H1 (cell line): ENCODE data around the gene DCTPP1. TPM values are rescaled to one million over a fixed set of nuclear protein-coding genes. Genes with fewer than 3 reads are reported as not detected.

Source experiments
- CTCF ChIA-PET: fragments of 300-600 bp; sonication (Branson Sonifier 250); formaldehyde crosslinking; loops from one replicate; lab custom pipeline; 2021; ENCODE audit not compliant: partially characterized antibody; lab: Charles Lee
- POLR2A ChIA-PET: fragments of 300-600 bp; sonication (Branson Sonifier 250); formaldehyde crosslinking; loops from one replicate; lab custom pipeline; 2021; ENCODE audit warnings: inconsistent platforms; ENCODE audit not compliant: partially characterized antibody; lab: Charles Lee
- DNase-seq, 2 experiments: peaks; one replicate each; pipeline versions ENCODE4 v3.0.0 to v3.0.0-alpha.2; 2010 to 2022; ENCODE audit warnings: low spot score in 2 of 2, low read depth in 1 of 2, mixed read lengths in 1 of 2
- FAIRE-seq: peaks from 2 replicates; lab custom pipeline; 2011; peaks lifted over from hg19 to GRCh38; lab: Jason Lieb, UNC
- H2AFZ ChIP-seq: 2 replicates; pipeline ENCODE4 v1.8.1; 2012; ENCODE audit warnings: low read length, inconsistent platforms
- H2AK5ac ChIP-seq: 2 replicates; pipeline ENCODE4 v1.6.1; 2013; ENCODE audit warnings: low read depth, low read length
- H2BK120ac ChIP-seq: replicated peaks from 2 replicates; pipeline ENCODE3; 2013; ENCODE audit warnings: low read depth, low read length, inconsistent platforms
- H2BK12ac ChIP-seq: 2 replicates; pipeline ENCODE4 v1.6.1; 2013; ENCODE audit warnings: low read depth, low read length
- H2BK15ac ChIP-seq: 2 replicates; pipeline ENCODE4 v1.6.1; 2013; ENCODE audit warnings: low read length
- H2BK20ac ChIP-seq: 2 replicates; pipeline ENCODE4 v1.6.1; 2013; ENCODE audit warnings: low read length
- H2BK5ac ChIP-seq: 2 replicates; pipeline ENCODE4 v1.6.1; 2013; ENCODE audit warnings: low read depth, low read length
- H3K14ac ChIP-seq: 2 replicates; pipeline ENCODE4 v1.6.1; 2013; ENCODE audit warnings: inconsistent platforms; ENCODE audit not compliant: insufficient read length
- H3K18ac ChIP-seq: 2 replicates; pipeline ENCODE4 v1.6.1; 2013; ENCODE audit warnings: low read length; ENCODE audit errors: extremely low read depth
- H3K23ac ChIP-seq: 2 replicates; pipeline ENCODE4 v1.6.1; 2013; ENCODE audit warnings: inconsistent platforms; ENCODE audit not compliant: insufficient read length
- H3K23me2 ChIP-seq: 2 replicates; pipeline ENCODE4 v1.6.1; 2013; ENCODE audit warnings: low read depth, low read length
- H3K27ac ChIP-seq: 2 replicates; pipeline ENCODE4 v1.6.1; 2011; ENCODE audit warnings: low read depth, low read length, inconsistent platforms
- H3K27me3 ChIP-seq, 4 experiments: replicated peaks in 1 of 4; 1 replicate in 1 of 4; 2 replicates in 3 of 4; pipeline versions ENCODE4 v1.6.1 to v1.8.1; 2011 to 2013; ENCODE audit warnings: low read length in 3 of 4, mild to moderate bottlenecking in 3 of 4, inconsistent platforms in 2 of 4, mixed read lengths in 2 of 4, moderate library complexity in 1 of 4; ENCODE audit not compliant: control insufficient read depth in 3 of 4, insufficient read depth in 3 of 4; ENCODE audit errors: extremely low read depth in 1 of 4
- H3K36me3 ChIP-seq, 4 experiments: 2 replicates each; pipeline versions ENCODE4 v1.6.1 to v1.8.1; 2011 to 2013; ENCODE audit warnings: mild to moderate bottlenecking in 4 of 4, low read length in 3 of 4, moderate library complexity in 2 of 4, control low read depth in 1 of 4, inconsistent platforms in 1 of 4; ENCODE audit not compliant: insufficient read depth in 4 of 4, control insufficient read depth in 2 of 4
- H3K4ac ChIP-seq: replicated peaks from 2 replicates; pipeline ENCODE3; 2013; ENCODE audit warnings: low read length, low read depth, mixed read lengths, inconsistent platforms; ENCODE audit not compliant: insufficient read length
- H3K4me1 ChIP-seq, 4 experiments: replicated peaks in 1 of 4; 1 replicate in 1 of 4; 2 replicates in 3 of 4; pipeline versions ENCODE4 v1.6.1 to v1.8.1; 2011 to 2013; ENCODE audit warnings: low read length in 3 of 4, inconsistent platforms in 2 of 4, mixed read lengths in 1 of 4; ENCODE audit not compliant: insufficient read depth in 4 of 4, control insufficient read depth in 3 of 4
- H3K4me2 ChIP-seq, 2 experiments: 2 replicates each; pipeline versions ENCODE4 v1.6.1 to v1.8.1; 2011 to 2013; ENCODE audit warnings: low read depth in 2 of 2, low read length in 2 of 2, control low read depth in 1 of 2, inconsistent platforms in 1 of 2, mild to moderate bottlenecking in 1 of 2; ENCODE audit not compliant: insufficient read depth in 1 of 2
- H3K4me3 ChIP-seq, 4 experiments: fragments of 200-600, 300-600 bp in 1 of 4; sonication (generic), shearing (Covaris generic), sonication (Bioruptor Twin) in 1 of 4; 2 replicates each; pipeline versions ENCODE4 v1.5.1 to v1.8.1; 2011 to 2016; ENCODE audit warnings: low read length in 4 of 4, low read depth in 3 of 4, control low read depth in 2 of 4, inconsistent platforms in 2 of 4, mild to moderate bottlenecking in 2 of 4, mixed read lengths in 1 of 4, moderate library complexity in 1 of 4; ENCODE audit not compliant: insufficient read depth in 2 of 4; ENCODE audit errors: extremely low read depth in 1 of 4
- H3K56ac ChIP-seq: replicated peaks from 2 replicates; pipeline ENCODE3; 2013; ENCODE audit warnings: low read depth, mild to moderate bottlenecking, mixed read lengths, low read length, inconsistent platforms; ENCODE audit not compliant: insufficient read length
- H3K79me1 ChIP-seq: 2 replicates; pipeline ENCODE4 v1.6.1; 2013; ENCODE audit warnings: low read depth, low read length, control low read depth
- H3K79me2 ChIP-seq, 2 experiments: 2 replicates each; pipeline versions ENCODE4 v1.6.1 to v1.8.1; 2012 to 2013; ENCODE audit warnings: low read length in 2 of 2, mild to moderate bottlenecking in 2 of 2, inconsistent platforms in 1 of 2; ENCODE audit not compliant: insufficient read depth in 2 of 2, control insufficient read depth in 1 of 2
- H3K9ac ChIP-seq, 4 experiments: replicated peaks in 1 of 4; 1 replicate in 1 of 4; 2 replicates in 3 of 4; pipeline versions ENCODE4 v1.6.1 to v1.8.1; 2011 to 2013; ENCODE audit warnings: low read depth in 3 of 4, low read length in 3 of 4, control low read depth in 2 of 4, mild to moderate bottlenecking in 2 of 4, moderate library complexity in 2 of 4, inconsistent platforms in 1 of 4; ENCODE audit errors: extremely low read depth in 1 of 4
- H3K9me3 ChIP-seq, 2 experiments: 2 replicates each; pipeline versions ENCODE4 v1.6.1 to v1.8.1; 2012 to 2013; ENCODE audit warnings: mild to moderate bottlenecking in 2 of 2, moderate library complexity in 2 of 2, control low read depth in 1 of 2, inconsistent platforms in 1 of 2, low read depth in 1 of 2, low read length in 1 of 2, mixed read lengths in 1 of 2; ENCODE audit not compliant: insufficient read depth in 2 of 2
- H4K20me1 ChIP-seq, 2 experiments: replicated peaks in 1 of 2; 2 replicates each; pipeline versions ENCODE3 to v1.8.1; 2011 to 2013; ENCODE audit warnings: inconsistent platforms in 2 of 2, low read length in 2 of 2, mild to moderate bottlenecking in 1 of 2; ENCODE audit not compliant: insufficient read depth in 2 of 2, control insufficient read depth in 1 of 2
- H4K5ac ChIP-seq: 2 replicates; pipeline ENCODE4 v1.6.1; 2013; ENCODE audit warnings: low read length, low read depth, mixed read lengths, inconsistent platforms; ENCODE audit not compliant: insufficient read length
- H4K8ac ChIP-seq: 2 replicates; pipeline ENCODE4 v1.8.0; 2013; ENCODE audit warnings: mild to moderate bottlenecking, moderate library complexity, low read length, inconsistent platforms; ENCODE audit not compliant: insufficient read depth; ENCODE audit errors: extremely low read depth
- H4K91ac ChIP-seq: replicated peaks from 2 replicates; pipeline ENCODE3; 2013; ENCODE audit warnings: low read length, mixed read lengths, inconsistent platforms; ENCODE audit not compliant: insufficient read length
- CBX5 ChIP-seq: fragments of 300-800, 300-1000 bp; sonication (generic); IDR thresholded peaks from 2 replicates; pipeline ENCODE4 v1.7.1; 2016; ENCODE audit warnings: antibody characterized with exemption, low read length, low read depth
- CHD2 ChIP-seq: IDR thresholded peaks from 2 replicates; pipeline ENCODE4 v1.6.1; 2012; ENCODE audit warnings: low read length, improper control_type of control experiment
- EP300 ChIP-seq, 2 experiments: IDR thresholded peaks; 1 replicate in 1 of 2; 2 replicates in 1 of 2; pipeline ENCODE4 v1.6.1; 2011 to 2012; ENCODE audit warnings: low read depth in 2 of 2, low read length in 2 of 2, mild to moderate bottlenecking in 2 of 2, borderline replicate concordance in 1 of 2, inconsistent platforms in 1 of 2, moderate library complexity in 1 of 2
- GTF2F1 ChIP-seq: IDR thresholded peaks from 2 replicates; pipeline ENCODE4 v1.6.1; 2012; ENCODE audit warnings: low read depth, low read length, improper control_type of control experiment, borderline replicate concordance
- MAFK ChIP-seq: IDR thresholded peaks from 2 replicates; pipeline ENCODE4 v1.6.1; 2012; ENCODE audit warnings: low read depth, mild to moderate bottlenecking, improper control_type of control experiment, low read length
- POLR2A ChIP-seq, 2 experiments: IDR thresholded peaks; 1 replicate in 1 of 2; 2 replicates in 1 of 2; pipeline ENCODE4 v1.6.1; 2011; ENCODE audit warnings: low read depth in 2 of 2, low read length in 2 of 2, mild to moderate bottlenecking in 2 of 2; ENCODE audit errors: control extremely low read depth in 1 of 2
- POU5F1 ChIP-seq: IDR thresholded peaks from 2 replicates; pipeline ENCODE4 v1.6.1; 2011; ENCODE audit warnings: low read depth, mild to moderate bottlenecking, low read length, moderate library complexity
- SIN3A ChIP-seq, 2 experiments: IDR thresholded peaks in 1 of 2; conservative IDR thresholded peaks in 1 of 2; 2 replicates each; pipeline ENCODE4 v1.6.1; 2011 to 2012; ENCODE audit warnings: low read length in 2 of 2, improper control_type of control experiment in 1 of 2, low read depth in 1 of 2, mild to moderate bottlenecking in 1 of 2
- SRF ChIP-seq: IDR thresholded peaks from 2 replicates; pipeline ENCODE4 v1.6.1; 2011; ENCODE audit warnings: mild to moderate bottlenecking, low read depth, low read length, moderate library complexity
- SUZ12 ChIP-seq: fragments of 200-600 bp; sonication (generic); IDR thresholded peaks from 2 replicates; pipeline ENCODE4 v1.6.1; 2012; ENCODE audit warnings: mild to moderate bottlenecking, inconsistent platforms, low read length, moderate library complexity, mixed read lengths
- TAF7 ChIP-seq: optimal IDR thresholded peaks from 2 replicates; pipeline ENCODE3; 2011; ENCODE audit warnings: low read depth, mild to moderate bottlenecking, inconsistent platforms, low read length, moderate library complexity, borderline replicate concordance
- USF2 ChIP-seq: IDR thresholded peaks from 2 replicates; pipeline ENCODE4 v1.6.1; 2011; ENCODE audit warnings: low read length, improper control_type of control experiment
- WGBS, 2 experiments: shearing (Covaris generic) in 1 of 2; methylation state at CpG; one replicate each; pipeline versions ENCODE4 v1.1.6 to v1.1.7; 2013 to 2015; ENCODE audit warnings: low lambda C conversion rate in 2 of 2, mixed read lengths in 2 of 2, inconsistent platforms in 1 of 2, low coverage in 1 of 2, missing lambda C conversion rate in 1 of 2; ENCODE audit not compliant: insufficient replicate concordance in 2 of 2, insufficient coverage in 1 of 2, insufficient read length in 1 of 2; ENCODE audit errors: extremely low coverage in 1 of 2, missing lambda C conversion rate in 1 of 2; 5-methylcytosine and 5-hydroxymethylcytosine counted together
- polyA plus RNA-seq, 7 experiments: library from polyadenylated mRNA; depleted of rRNA in 3 of 7; stranded (reverse) in 5 of 7; unstranded in 2 of 7; fragments of >200 nt in 5 of 7; fragments of 200-250 nt in 2 of 7; gene quantifications; 1 replicate in 5 of 7; 2 replicates in 1 of 7; 4 replicates in 1 of 7; pipeline versions ENCODE4 v1.2.1 to v1.2.3, GENCODE V29; 2011 to 2013; ENCODE audit warnings: missing spikeins in 2 of 7, mixed read lengths in 2 of 7
- total RNA-seq: library from RNA; stranded (reverse); fragmentation: NEBNext Ultra II Directional; extraction: Animal tissue kit (Norgen Biotek cat#: 25700); gene quantifications from 2 replicates; pipeline ENCODE4 v1.2.1, GENCODE V29; 2021

DCTPP1 gene
- total and polyA plus RNA-seq, 2 of the 8 experiments (the other 6 are each of a cell fraction or from before 2014, with no cell fraction given): 94.5 to 103 TPM

DNA sequence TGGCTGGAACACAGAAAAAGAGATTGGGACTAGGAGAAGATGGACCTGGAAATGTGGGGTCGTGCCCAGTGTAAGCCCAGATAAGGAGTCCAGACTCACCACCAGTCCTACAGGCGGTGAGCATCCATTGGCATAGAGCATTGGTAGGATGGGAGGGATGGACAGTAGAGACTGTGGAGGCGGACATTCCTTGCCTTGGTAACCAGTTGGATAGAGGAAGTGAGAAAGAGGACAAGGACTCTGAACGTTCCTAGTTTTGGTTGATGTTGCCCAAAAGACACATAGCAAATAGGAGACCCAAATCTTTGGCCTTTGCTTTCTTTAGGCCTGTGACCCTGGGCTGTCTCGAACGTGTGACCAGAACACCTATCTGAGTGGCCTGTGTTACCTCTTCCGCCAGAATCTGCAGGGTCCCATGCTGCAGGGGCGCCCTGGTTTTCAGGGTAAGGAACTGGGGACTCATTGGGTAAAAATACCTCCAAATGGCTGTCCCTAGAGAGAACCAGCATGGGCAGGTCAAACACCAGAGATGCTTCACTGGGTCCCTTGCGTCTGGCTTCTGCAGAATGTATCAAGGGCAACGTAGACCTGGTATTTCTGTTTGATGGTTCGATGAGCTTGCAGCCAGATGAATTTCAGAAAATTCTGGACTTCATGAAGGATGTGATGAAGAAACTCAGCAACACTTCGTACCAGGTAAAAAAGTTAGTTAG, 49.1 kb upstream of the DCTPP1 start:
- Histone ChIP-seq H3K9me3 (no peaks in the 10 kb centered on the region; a peak in 1 of 4 replicates), H3K23me2 (no peaks in the 10 kb centered on the region), H2AFZ (no peak overlapping the region; the same call in 1 of the 2 replicates), H3K79me2 (no peaks in the 10 kb centered on the region), H3K27me3 (peaks cover 0 to 2% (median 0%) of the 10 kb centered on the region in 4 experiments; a peak in 1 of 7 replicates), H3K18ac (no peak overlapping the region), H4K20me1 (no peaks in the 10 kb centered on the region), H2BK5ac (no peak overlapping the region), H3K23ac (no peak overlapping the region), H3K27ac (no peak overlapping the region), H3K36me3 (no peaks in the 10 kb centered on the region), H2BK12ac (no peak overlapping the region), H2BK15ac (no peak overlapping the region), H3K9ac (no peak overlapping the region), H3K4me1 (no peaks in the 10 kb centered on the region), H3K14ac (no peak overlapping the region), H2BK20ac (no peak overlapping the region), H3K56ac (no peak overlapping the region), H3K4me2 (no peak overlapping the region), H3K4ac (no peak overlapping the region), H3K79me1 (no peaks in the 10 kb centered on the region), H4K5ac (no peak overlapping the region), H2BK120ac (no peak overlapping the region), H3K4me3 (no peak overlapping the region), H4K91ac (no peak overlapping the region), H2AK5ac (no peak overlapping the region), H4K8ac (no peak overlapping the region)
- no peak for DNase-seq
- no peak for FAIRE-seq
- 92% methylated on average over 12 of the region's 12 CpGs; no CpG with 5 or more reads in 1 of the 2 experiments for WGBS, 2 experiments
- ChIA-PET POLR2A (no interaction called here), CTCF (interaction anchor here (1.0 to 3.0 kb wide), 4 partner anchors 12 to 36 kb away, joined by 3 to 15 read pairs (median 6); no protein-coding TSS in a partner anchor)
- TF ChIP-seq MAFK (no peak), TAF7 (no peak), SRF (no peak), GTF2F1 (no peak), EP300 (IDR thresholded peaks at IDR 0.05; ENCODE audit: borderline replicate concordance in 1 of 2, low read depth in 2 of 2, low read length in 2 of 2) (no peak), SUZ12 (no peak), POU5F1 (no peak), SIN3A (conservative IDR thresholded peaks at IDR 0.05 in 1 of 2, IDR thresholded peaks at IDR 0.05 in 1 of 2; ENCODE audit: low read depth in 1 of 2, low read length in 2 of 2) (no peak), USF2 (no peak), CBX5 (no peak), POLR2A (IDR thresholded peaks at IDR 0.05; ENCODE audit: control extremely low read depth in 1 of 2, low read depth in 2 of 2, low read length in 2 of 2) (no peak), CHD2 (no peak)
